EH (cell line): ENCODE measurements around the gene DEFB129.
A peak's percentile ranks its signal among the peaks of the same experiment; 100 is the strongest.
"Not testable (repeated sequence)": the region's sequence is repeated elsewhere in the genome, so short reads cannot be mapped to it uniquely, and the experiment has no call there.

ENCODE experiments used
- DNase-seq: peaks from one replicate; pipeline ENCODE4 v3.0.0-alpha.2; 2015; ENCODE audit warnings: low read depth

DEFB129 gene, protein sequence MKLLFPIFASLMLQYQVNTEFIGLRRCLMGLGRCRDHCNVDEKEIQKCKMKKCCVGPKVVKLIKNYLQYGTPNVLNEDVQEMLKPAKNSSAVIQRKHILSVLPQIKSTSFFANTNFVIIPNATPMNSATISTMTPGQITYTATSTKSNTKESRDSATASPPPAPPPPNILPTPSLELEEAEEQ

DNA sequence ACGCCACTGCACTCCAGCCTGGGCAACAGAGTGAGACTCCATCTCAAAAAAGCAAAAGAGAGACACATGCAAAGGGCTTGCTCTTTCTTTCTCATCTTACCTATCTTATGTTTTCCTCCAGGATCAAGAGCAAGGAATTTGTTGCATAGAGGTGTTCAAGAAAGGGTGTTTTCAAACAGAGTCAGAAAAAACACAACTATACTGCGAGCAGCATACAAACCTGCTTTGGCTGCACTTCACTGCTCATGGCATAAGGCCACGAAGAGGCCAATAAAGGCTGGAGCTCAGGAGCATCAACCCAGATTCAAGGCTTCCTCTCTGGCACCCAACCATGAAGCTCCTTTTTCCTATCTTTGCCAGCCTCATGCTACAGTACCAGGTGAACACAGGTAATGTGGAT lies at the start of gene DEFB129:
Gene DEFB129, plus strand, starts transcription at position 301 of the 400 bp plus-strand sequence. Its CDS starts 31 bp downstream, at position 332.
- no peak for DNase-seq

DNA sequence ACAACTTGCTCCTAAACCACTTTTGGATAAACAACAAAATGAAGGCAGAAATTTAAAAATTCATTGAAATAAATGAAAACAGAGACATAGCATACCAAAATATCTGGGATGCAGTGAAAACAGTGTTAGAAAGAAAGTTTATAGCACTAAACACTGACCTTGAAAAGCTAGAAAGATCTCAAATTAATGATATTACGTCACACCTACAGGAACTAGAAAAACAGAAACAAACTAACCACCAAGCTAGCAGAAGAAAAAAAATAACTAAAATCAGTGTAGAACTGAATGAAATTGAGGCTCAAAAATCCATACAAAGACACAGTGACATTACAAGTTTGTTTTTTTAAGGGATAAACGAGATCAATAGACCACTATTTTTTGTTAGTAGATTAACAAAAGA lies 42.8 kb upstream of the DEFB129 start:
- DNase-seq, result no peak

DNA sequence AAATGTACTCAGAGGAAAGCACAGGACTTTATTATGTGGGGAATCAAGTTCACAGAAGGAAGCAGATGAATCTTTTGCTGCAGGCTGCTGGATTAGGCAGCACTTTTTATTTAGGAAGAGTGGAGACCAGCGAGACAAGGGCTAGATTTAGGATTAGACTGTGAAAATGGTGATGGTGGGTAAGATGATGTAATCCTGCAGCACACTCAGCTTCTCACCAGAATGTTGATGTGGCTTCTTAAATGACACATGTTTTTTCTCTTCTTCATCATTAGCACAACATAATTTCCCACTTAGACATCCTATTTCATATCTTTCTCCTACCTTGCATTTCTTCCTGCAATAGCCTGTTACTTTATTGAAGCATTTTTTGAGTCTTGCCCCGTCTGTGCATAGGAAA lies 39.3 kb upstream of the DEFB129 start:
- DNase-seq, result no peak

DNA sequence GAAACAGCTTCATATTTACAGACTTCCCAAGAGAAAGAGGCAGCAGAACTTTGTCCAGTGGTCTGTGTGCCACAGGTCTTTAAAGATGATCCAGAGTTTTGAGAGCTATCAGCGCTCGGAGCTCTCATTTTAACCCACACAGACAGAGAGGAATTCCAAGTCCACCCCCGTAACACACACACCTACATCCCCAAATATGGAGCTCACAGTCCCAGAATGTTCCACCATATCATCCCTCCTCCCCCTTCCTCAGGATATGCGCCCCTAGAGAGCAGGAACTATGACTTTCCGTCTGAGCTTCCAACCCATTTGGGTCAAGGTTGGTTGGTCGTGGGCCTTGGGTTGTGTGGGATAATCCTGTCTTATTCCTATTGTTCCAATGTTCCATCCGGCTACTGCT lies 37.4 kb upstream of the DEFB129 start, which contains the start of gene DEFB128:
Gene DEFB128, minus strand, starts transcription at position 101 of the 400 bp plus-strand sequence. Its CDS starts 88 bp downstream, at position 13.
- no peak for DNase-seq

DNA sequence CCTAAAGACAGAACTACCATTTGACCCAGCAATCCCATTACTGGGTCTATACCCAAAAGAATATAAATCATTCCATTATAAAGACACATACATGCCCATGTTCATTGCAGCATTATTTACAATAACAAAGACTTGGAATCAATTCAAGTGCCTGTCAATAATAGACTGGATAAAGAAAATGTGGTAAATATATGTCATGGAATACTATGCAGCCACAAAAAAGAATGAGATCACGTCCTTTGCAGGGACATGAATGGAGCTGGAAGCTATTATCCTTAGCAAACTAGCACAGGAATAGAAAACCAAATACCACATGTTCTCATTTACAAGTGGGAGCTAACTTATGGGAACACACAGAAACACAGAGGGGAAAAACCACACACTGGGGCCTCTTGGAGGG lies 28.8 kb upstream of the DEFB129 start:
- no peak for DNase-seq

DNA sequence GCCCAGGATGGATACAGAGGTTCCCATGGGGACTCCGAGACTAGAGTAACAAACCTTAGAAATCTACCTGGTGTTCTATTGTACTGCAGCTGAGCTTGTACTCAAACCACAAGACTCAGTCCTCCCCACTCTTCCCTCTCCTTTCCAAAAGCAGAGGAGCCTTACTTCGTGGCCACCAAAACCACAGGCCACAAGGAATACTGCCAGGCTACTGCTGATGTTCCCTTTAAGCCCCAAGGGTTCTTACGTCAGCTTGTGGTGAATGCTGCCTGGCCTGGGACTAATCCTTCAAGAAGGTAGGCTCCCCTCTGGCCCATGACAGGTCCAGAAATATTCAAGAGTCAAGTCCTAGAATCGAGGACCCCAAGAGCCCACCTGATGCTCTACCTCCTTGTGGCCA lies 27.1 kb upstream of the DEFB129 start:
- no peak for DNase-seq

DNA sequence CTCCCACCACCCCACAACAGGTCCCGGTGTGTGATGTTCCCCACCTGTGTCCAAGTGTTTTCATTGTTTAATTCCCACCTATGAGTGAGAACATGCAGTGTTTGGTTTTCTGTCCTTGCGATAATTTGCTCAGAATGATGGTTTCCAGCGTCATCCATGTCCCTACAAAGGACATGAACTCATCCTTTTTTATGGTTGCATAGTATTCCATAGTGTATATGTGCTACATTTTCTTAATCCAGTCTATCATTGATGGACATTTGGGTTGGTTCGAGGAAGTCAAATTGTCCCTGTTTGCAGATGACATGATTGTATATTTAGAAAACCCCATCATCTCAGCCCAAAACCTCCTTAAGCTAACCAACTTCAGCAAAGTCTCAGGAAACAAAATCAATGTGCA lies 23.4 kb upstream of the DEFB129 start:
- not testable (repeated sequence) for DNase-seq

DNA sequence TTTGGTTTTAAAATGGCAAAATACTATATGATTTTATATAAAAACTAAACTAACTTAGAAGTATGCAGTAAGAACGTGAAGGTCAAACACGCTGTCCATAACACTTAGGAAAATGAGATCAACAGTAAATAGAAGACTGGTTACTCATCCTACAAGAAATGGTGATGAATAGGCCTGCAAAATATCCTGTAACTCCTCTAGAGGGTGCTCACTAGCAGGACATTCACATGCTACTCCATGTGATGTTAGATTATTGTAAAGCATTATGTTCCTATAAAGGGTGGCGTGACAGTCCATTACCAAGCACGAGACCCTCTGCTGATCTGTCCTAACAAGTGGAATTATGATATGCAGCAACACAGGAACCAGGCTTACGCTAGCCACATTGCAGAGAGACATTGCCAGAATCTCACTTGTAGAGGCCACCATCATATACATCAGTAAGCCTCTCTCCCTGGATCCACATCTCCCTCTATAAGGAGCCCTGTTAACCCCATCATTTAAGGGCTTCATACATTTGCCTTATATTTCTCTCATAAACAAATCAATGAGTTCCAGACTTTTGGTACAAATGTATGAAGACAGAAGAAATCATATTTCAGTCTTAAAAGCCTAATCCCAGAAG lies 18.0 kb upstream of the DEFB129 start:
- peak; percentile 76 for DNase-seq

DNA sequence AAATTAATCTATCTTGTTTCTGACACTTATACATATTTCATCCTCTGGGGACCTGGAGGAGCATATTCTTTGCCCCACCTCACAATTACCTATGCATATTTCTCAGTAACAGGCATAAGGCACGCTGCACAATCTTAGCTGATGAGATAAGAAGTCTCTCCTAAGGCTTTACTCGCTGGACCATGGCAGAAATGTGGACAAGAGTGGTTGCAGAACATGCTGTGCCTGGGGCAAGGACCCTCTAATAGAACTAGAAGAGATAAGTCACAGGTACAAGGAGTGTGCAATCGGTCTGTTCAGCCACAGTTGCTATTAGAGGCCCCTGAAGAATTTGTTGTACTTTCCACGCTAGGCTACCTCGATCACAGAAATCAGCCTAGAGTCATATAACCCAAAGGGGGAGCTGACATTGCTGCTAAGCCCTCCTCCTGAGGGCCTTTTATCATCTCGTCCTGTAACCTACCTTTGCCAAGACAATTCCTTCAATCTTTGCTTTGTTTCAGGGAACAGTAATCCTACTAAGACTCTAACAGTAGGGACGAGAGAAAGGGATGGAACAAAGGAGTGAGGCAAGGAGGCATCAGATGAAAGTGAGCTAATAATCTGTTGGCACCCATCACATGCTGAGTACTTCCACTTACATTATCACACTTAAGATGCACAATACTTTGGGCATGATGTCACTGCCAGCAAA lies 16.1 kb upstream of the DEFB129 start:
- no peak for DNase-seq

DNA sequence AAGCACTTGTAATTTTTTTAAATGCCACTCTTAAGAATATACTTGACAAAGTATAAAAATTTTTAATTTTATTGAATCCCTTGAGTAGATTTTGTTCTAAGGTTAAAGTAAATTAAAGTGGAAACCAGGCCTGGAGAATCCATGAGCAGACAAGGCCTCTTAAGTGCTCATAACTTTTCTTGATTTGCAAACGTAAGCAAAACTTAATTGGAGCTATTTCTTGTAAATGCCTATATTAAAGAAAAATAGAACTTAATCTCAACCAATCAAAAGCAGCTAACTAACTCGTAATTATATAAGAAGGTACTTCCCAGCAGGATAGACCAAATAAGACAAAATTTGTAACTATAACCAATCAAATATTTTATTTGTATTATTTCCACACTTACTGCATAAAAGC lies 12.7 kb upstream of the DEFB129 start:
- DNase-seq, result no peak

DNA sequence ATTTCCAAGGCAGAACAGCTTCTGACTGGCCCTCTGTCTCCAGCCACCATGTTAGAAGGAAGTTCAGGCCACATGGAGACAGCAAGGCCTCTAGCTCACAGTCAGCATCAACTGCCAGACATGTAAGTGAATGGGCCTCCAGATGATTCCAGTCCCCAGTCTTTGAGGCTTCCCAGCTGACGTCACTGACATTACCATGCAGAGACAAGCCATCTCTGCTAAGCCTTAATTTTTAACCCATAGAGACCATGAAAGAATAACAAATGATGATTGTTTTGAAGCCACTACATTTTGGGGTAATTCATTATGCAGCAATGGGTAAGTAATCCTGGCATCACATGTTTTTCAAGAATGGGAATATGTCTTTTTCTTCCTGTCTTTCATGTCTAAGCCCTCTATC lies 11.3 kb upstream of the DEFB129 start:
- no peak for DNase-seq

DNA sequence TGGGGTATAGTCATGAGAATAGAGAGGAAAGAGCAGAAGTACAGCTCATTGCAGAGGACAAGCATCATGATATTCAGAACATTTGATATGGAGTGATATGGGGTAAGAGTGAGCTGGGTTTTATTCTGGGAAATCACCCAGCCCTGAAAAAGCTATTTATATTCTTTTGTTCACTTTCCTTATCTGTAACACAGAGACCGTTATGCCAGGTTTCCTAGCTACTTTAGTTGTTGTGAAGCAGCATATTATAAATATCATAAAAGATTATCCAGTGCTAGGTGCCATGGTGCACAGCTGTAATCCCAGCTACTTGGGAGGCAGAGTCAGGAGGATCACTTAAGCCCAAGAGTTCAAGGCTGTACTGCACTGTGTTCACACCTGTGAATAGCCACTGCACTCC lies 9.8 kb upstream of the DEFB129 start:
- DNase-seq, result no peak

DNA sequence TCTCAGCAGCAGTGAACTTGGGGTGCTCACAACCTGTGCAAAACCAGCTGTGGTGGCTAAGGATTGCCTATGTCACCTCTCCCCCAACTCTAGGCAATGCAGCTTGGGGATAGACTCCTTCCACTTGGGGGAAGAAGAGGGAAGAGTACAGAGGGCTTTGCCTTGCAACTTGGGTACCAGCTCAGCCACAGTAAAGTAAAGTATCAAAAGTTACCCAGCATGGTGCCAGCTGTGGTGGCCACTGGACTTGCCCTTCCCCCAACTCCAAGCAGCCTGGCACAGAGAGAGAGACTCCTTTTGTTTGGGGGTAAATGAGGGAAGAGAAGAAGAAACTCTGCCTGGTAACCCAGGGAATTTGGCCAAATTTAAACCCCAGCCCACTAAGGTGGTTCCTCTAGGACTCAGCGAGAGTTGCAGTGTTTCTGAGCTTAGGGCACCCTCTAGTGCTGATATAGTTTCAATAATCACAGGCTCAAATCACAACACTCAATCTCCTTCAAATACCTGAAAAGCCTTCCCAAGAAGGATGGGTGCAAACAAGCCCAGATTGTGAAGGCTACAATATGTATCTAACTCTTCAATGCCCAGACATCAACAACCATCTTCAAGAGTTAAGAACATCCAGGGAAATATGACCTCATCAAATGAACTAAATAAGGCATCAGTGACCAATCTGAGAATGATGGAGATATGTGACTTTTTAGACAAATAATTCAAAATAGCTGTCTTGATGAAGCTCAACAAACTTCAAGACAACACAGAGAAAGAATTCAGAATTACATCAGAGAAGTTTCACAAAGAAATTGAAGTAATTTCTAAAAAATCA lies 7.6 kb upstream of the DEFB129 start:
- peak; percentile 14 for DNase-seq

DNA sequence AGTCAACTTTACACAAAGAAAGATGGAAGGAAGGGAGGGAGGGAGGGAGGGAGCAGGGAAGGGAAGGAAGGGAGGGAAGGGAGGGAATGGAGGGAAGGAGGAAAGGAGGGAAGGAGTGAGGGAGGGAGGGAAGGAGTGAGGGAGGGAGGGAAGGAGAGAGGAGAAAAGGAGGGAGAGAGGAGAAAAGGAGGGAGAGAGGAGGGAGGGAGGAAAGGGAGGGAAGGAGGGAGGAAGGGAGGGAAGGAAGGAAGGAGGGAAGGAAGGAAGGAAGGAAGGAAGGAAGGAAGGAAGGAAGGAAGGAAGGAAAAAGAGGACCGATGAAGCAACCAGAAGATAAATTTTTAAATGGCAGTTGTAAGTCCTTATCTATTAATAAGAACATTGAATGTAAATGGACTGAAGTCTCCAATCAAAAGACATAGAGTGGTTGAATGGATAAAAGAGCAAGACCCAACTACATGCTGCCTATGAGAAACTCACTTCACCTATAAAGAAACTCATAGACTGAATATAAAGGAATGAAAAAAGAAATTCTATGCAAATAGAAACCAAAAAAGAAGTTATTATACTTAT lies 5.7 kb upstream of the DEFB129 start:
- DNase-seq, result no peak

DNA sequence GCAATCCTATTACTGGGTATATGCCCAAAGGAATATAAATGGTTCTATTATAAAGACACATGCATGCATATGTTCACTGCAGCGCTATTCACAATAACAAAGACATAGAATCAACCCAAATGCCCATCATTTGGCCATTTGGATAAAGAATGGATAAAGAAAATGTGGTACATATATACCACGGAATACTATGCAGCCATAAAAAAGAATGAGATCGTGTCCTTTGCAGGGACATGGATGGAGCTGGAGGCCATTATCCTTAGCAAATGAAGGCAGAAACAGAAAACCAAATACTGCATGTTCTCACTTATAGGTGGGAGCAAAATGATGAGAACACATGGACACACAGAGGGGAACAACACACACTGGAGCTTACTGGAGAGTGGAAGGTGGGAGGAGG lies 1.2 kb upstream of the DEFB129 start:
- not testable (repeated sequence) for DNase-seq

DNA sequence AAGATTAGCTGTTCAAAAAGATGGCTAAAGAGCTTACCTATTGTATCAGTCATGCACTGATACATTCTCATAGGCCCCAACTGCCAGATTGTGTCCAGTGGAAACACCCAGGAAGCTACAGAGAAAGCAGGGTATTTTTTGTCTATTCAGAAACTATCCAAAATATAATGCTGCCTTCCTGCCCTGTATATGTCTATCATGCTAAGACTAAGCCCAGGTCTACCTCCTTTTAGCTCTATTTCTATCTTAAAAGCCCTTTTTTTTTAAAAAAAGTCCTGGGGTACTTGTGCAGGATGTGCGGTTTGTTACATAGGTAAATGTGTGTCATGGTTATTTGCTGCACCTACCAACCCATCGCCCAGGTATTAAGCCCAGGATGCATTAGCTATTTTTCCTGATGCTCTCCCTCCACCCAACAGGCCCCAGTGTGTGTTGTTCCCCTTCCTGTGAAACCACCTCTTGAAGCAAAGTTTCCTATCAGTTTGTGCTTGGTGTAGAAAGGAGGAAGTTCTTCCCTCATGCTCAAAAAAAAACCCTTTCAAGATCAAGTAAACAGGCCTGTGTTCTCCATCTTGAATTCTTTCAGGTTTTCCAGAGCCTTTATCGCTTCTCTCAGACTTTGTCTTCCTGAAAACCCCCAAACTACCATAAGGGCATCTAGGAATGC lies 514 bp downstream of the DEFB129 start:
- no peak for DNase-seq

DNA sequence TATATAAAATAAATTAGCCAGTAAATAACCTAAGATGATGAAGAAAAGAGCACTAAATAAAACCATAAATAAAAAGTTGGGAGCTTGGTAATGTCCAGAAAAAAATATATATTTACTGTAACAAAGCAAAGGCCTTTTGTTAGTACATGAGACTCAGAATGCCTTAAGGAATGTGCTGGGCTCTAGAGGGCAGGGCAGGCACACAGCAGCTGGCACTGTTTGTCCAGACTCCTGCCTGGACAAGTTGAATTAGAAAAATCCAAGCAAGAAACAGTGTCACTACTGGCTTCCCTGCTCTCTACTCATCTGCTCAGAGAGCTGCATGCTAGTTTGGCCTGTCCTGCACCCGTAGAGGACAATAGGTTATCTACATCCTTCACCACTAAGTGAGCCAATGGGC lies 8.8 kb downstream of the DEFB129 start:
- peak; percentile 27 for DNase-seq

DNA sequence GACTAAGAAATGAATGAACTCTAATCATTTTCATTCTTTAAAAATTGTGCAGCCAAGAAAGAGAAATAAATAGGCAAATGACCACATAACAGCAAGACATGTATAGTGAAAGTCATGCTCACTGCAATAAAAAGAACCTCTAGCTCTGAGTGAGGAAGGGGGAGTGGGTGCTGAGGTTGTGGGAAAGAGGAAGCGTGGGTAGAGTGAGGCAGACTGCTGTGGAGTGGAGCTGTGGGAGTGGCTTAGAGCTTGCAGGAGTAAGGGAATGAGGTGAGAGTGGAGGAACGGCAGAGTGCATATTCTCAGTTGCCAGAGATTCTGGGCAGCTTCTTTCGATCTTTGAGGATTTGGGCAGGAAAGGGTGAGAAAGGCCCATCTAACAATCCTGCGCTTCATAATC lies 10.4 kb downstream of the DEFB129 start:
- no peak for DNase-seq

DNA sequence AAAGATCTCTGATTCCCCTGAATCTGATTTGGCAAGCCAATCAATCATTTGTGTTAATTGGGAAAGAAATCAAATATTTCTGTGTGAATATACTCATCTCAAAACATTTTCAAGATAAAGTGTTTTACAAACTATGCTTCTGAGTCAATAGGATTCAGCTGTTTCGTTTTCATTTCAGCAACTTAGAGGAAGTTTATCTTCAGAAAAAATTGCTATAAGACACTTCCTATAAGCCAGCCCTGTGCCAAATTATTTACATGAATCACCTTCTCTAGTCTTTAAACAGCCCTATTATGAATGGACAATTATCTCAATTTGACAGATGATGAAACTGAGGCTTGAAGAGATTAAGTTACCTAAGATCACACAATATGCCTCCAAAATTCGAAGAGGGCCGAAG lies 10.9 kb downstream of the DEFB129 start:
- no peak for DNase-seq

DNA sequence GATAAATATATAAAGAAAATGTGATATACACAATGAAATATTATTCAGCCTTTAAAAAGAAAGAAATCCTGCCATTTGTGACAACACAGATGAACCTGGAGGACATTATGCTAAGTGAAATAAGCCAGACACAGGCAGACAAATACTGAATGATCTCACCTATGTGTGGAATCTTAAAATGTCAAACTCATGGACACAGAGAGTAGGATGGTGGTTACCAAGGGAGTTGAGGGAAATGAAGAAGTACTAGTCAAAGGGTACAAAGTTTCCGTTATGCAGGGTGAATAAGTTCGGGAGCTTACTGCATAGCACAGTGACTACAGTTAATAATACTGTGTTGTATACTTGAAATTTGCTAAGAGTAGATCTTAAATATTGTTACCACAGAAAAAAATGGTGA lies 15.8 kb downstream of the DEFB129 start:
- no peak for DNase-seq

DNA sequence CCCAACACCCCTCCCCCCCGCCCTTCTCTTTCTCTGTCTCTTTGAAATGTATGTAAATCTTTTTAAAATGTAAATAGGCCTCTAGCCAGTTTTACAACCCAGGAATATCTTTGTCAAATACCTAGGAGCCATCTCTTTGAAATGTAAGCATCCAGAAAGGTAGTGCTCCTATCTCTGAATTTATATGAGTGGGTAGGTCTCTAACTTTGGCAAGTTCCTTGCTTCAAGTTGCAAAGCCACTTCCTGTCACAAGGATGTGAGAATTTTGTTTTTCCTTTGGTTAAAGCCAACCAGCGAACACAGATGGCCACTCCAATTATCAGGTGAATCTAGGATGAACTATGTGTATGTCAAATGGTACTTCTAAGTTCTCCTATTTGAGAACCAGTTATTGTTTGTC lies 24.3 kb downstream of the DEFB129 start:
- no peak for DNase-seq

DNA sequence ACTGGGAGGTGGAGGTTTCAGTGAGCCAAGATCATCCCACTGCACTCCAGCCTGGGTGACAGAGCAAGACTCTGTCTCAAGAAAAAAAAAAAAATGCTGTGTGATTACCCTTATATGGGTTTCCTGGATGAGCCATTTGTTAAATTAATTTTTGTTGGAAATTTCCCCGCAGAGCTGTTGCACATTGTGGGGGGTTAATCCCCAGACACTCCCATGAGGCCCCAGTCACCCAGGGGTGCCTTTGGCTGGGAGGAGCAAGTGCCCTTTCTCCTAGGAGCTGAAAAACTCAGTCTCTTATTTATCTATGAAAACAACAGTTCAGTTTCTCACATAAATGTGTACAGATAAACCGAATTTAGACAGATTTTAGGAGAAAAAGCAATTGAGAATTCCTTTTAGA lies 25.7 kb downstream of the DEFB129 start:
- no peak for DNase-seq
